Measurements from ENCODE around the gene ADAM22. TPM values are rescaled to one million over a fixed set of nuclear protein-coding genes. Genes with fewer than 3 reads are reported as not detected.

ADAM22 gene
- total and polyA plus RNA-seq, 2 of the 4 experiments (the other 2 are of a cell fraction): 0.03 to 0.18 TPM

GRCh38 chr7:88212918-88213317 lies 278.9 kb downstream of the ADAM22 start:
- Histone ChIP-seq H3K4ac (ENCODE audit: low read depth, low read length) (no peak overlapping the region), H3K23ac (ENCODE audit: low read depth, low read length) (no peak overlapping the region), H3K4me3 (ENCODE audit: insufficient read depth, low read depth, low read length) (no peak overlapping the region), H3K4me2 (ENCODE audit: low read depth, low read length) (no peak overlapping the region), H2BK120ac (ENCODE audit: low read depth, low read length) (no peak overlapping the region), H4K91ac (ENCODE audit: insufficient read depth, low read depth, low read length) (no peak overlapping the region), H4K8ac (ENCODE audit: low read depth in 2 of 2, low read length in 2 of 2) (no peak overlapping the region), H4K20me1 (ENCODE audit: insufficient read depth, low read length) (peaks cover under 1% of the 10 kb centered on the region; the same call in 1 of the 2 replicates), H3K27ac (ENCODE audit: insufficient read depth, low read length) (no peak overlapping the region), H3K14ac (replicated peaks; ENCODE audit: low read depth, low read length) (no peak overlapping the region), H3K36me3 (ENCODE audit: control insufficient read depth, insufficient read depth, low read length) (peaks cover 40% of the 10 kb centered on the region), H4K5ac (ENCODE audit: low read depth, low read length) (no peak overlapping the region), H3K56ac (ENCODE audit: extremely low read depth, insufficient read depth, low read length) (no peak overlapping the region), H3K9me1 (ENCODE audit: insufficient read depth, low read length) (peaks cover under 1% of the 10 kb centered on the region), H3K9me3 (ENCODE audit: control insufficient read depth, insufficient read depth, low read length) (no peaks in the 10 kb centered on the region), H2BK5ac (ENCODE audit: low read depth, low read length, poor library complexity, severe bottlenecking) (no peak overlapping the region), H2BK20ac (ENCODE audit: low read depth, low read length) (no peak overlapping the region), H3K79me1 (ENCODE audit: low read depth in 1 of 2, low read length in 2 of 2) (peaks cover 23 to 31% of the 10 kb centered on the region in 2 experiments), H3K27me3 (ENCODE audit: control insufficient read depth, insufficient read depth, low read length) (no peaks in the 10 kb centered on the region), H2AFZ (replicated peaks; ENCODE audit: low read length, poor library complexity) (no peak overlapping the region), H2AK9ac (replicated peaks; ENCODE audit: low read depth, low read length, poor library complexity) (no peak overlapping the region), H2AK5ac (ENCODE audit: low read depth, low read length) (no peak overlapping the region), H3K9ac (ENCODE audit: low read depth, low read length) (no peak overlapping the region), H2BK15ac (ENCODE audit: low read depth, low read length) (no peak overlapping the region), H3K4me1 (ENCODE audit: control insufficient read depth, insufficient read depth, low read length) (no peaks in the 10 kb centered on the region), H3K18ac (ENCODE audit: low read depth, low read length) (no peak overlapping the region)
- ChIA-PET CTCF (interaction anchor here (1.3 kb wide), 1 partner anchor 9 kb away, joined by 3 read pairs; no protein-coding TSS in a partner anchor), POLR2A (ENCODE audit: unreplicated experiment) (no interaction called here)
- no CpG with 5 or more reads among the region's 1 CpG for WGBS, 2 experiments (ENCODE audit: extremely low coverage in 2 of 2, insufficient read length in 1 of 2)
- dilution Hi-C loops (cut with HindIII; ENCODE audit: low sequenced_read_pairs, unreplicated experiment) (no loop called here), intact Hi-C loops (cut with micrococcal nuclease) (no loop called here), in situ Hi-C loops (cut with MboI; ENCODE audit: low sequenced_read_pairs) (no loop called here)
- ATAC-seq (ENCODE audit: low read depth) (no peak), DNase-seq (no peak)
- no TSS peak for BruUV-seq (replicated peaks)
- TF ChIP-seq NFE2L2 (IDR thresholded peaks at IDR 0.05; ENCODE audit: low read depth, low read length): no peak
- no peak for TF ChIP-seq POLR2A (IDR thresholded peaks at IDR 0.05; ENCODE audit: low read depth, low read length)
- no peak for TF ChIP-seq SMC3 (IDR thresholded peaks at IDR 0.05; ENCODE audit: low read depth, low read length)
- TF ChIP-seq, protein P1, sequence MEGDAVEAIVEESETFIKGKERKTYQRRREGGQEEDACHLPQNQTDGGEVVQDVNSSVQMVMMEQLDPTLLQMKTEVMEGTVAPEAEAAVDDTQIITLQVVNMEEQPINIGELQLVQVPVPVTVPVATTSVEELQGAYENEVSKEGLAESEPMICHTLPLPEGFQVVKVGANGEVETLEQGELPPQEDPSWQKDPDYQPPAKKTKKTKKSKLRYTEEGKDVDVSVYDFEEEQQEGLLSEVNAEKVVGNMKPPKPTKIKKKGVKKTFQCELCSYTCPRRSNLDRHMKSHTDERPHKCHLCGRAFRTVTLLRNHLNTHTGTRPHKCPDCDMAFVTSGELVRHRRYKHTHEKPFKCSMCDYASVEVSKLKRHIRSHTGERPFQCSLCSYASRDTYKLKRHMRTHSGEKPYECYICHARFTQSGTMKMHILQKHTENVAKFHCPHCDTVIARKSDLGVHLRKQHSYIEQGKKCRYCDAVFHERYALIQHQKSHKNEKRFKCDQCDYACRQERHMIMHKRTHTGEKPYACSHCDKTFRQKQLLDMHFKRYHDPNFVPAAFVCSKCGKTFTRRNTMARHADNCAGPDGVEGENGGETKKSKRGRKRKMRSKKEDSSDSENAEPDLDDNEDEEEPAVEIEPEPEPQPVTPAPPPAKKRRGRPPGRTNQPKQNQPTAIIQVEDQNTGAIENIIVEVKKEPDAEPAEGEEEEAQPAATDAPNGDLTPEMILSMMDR (conservative IDR thresholded peaks at IDR 0.05; ENCODE audit: low read depth, low read length): no peak
- no peak for TF ChIP-seq MAZ (IDR thresholded peaks at IDR 0.05; ENCODE audit: borderline replicate concordance, low read depth, low read length)
- no peak for TF ChIP-seq FOS (IDR thresholded peaks at IDR 0.05; ENCODE audit: low read depth, low read length)
- TF ChIP-seq BHLHE40 (IDR thresholded peaks at IDR 0.05; ENCODE audit: low read depth, low read length): no peak
- TF ChIP-seq MAFK (IDR thresholded peaks at IDR 0.05; ENCODE audit: low read depth, low read length): no peak
- no peak for TF ChIP-seq MXI1 (IDR thresholded peaks at IDR 0.05; ENCODE audit: borderline replicate concordance, low read depth, low read length)
- no peak for TF ChIP-seq RFX5 (IDR thresholded peaks at IDR 0.05; ENCODE audit: low read depth, low read length)
- TF ChIP-seq ELK1 (IDR thresholded peaks at IDR 0.05; ENCODE audit: borderline replicate concordance, low read depth, low read length): no peak

All from IMR-90 (cell line).